Glutamatergic neuron (in vitro differentiated cells): ENCODE results near the gene PRKD2. TPM values are rescaled to one million over a fixed set of nuclear protein-coding genes. Genes with fewer than 3 reads are reported as not detected.

Experiments used
- DNase-seq: peaks from one replicate; pipeline ENCODE4 v3.0.0; 2022
- H3K27ac Mint-ChIP-seq: one replicate; pipeline ENCODE4 v1.8.0; 2020; ENCODE audit warnings: mild to moderate bottlenecking, mixed read lengths, inconsistent platforms; ENCODE audit not compliant: unreplicated experiment
- H3K27me3 Mint-ChIP-seq: one replicate; pipeline ENCODE4 v1.8.0; 2020; ENCODE audit warnings: mild to moderate bottlenecking, moderate library complexity, mixed read lengths, inconsistent platforms; ENCODE audit not compliant: unreplicated experiment
- H3K36me3 Mint-ChIP-seq: one replicate; pipeline ENCODE4 v1.8.0; 2020; ENCODE audit warnings: mild to moderate bottlenecking, mixed read lengths, inconsistent platforms; ENCODE audit not compliant: unreplicated experiment
- H3K4me1 Mint-ChIP-seq: one replicate; pipeline ENCODE4 v1.8.0; 2020; ENCODE audit warnings: mild to moderate bottlenecking, low read depth, mixed read lengths, inconsistent platforms; ENCODE audit not compliant: unreplicated experiment
- H3K4me3 Mint-ChIP-seq: one replicate; pipeline ENCODE4 v1.8.0; 2020; ENCODE audit warnings: mild to moderate bottlenecking, mixed read lengths, inconsistent platforms; ENCODE audit not compliant: unreplicated experiment
- H3K9me3 Mint-ChIP-seq: one replicate; pipeline ENCODE4 v1.8.0; 2020; ENCODE audit warnings: mild to moderate bottlenecking, moderate library complexity, mixed read lengths, inconsistent platforms; ENCODE audit not compliant: unreplicated experiment
- CTCF ChIP-seq: fragments of 200-600 bp; sonication (generic); IDR thresholded peaks from one replicate; pipeline ENCODE4 v1.5.0; 2021; ENCODE audit not compliant: partially characterized antibody, unreplicated experiment
- total RNA-seq: library from RNA; stranded (reverse); fragmentation: NEBNext Ultra II Directional; extraction: Animal tissue kit (Norgen Biotek cat#: 25700); gene quantifications from one replicate; pipeline ENCODE4 v1.2.1, GENCODE V29; 2021; ENCODE audit not compliant: unreplicated experiment

PRKD2 gene
- total RNA-seq, 1 donor from 2014 or later: 54.7 TPM

- no peak overlapping the region for H3K27ac Mint-ChIP-seq
- TF ChIP-seq CTCF: no peak
- peaks cover 12% of the 10 kb centered on the region for H3K27me3 Mint-ChIP-seq
- peaks cover 16% of the 10 kb centered on the region for H3K4me1 Mint-ChIP-seq
- no peaks in the 10 kb centered on the region for H3K36me3 Mint-ChIP-seq
- H3K4me3 Mint-ChIP-seq: peak overlapping the region; percentile 34
- H3K9me3 Mint-ChIP-seq: peaks cover 7% of the 10 kb centered on the region
- DNase-seq: no peak
Observed at GRCh38 chr19:46718934-46719622, 2.2 kb upstream of the PRKD2 start.

- no peak overlapping the region for H3K27ac Mint-ChIP-seq
- peaks cover 20% of the 10 kb centered on the region for H3K4me1 Mint-ChIP-seq
- TF ChIP-seq CTCF: no peak
- H3K4me3 Mint-ChIP-seq: peak overlapping the region; percentile 88
- peaks cover 12% of the 10 kb centered on the region for H3K27me3 Mint-ChIP-seq
- peaks cover 7% of the 10 kb centered on the region for H3K9me3 Mint-ChIP-seq
- DNase-seq: no peak
- H3K36me3 Mint-ChIP-seq: no peaks in the 10 kb centered on the region
Observed at GRCh38 chr19:46718157-46718933, 1.4 kb upstream of the PRKD2 start.

- Mint-ChIP-seq H3K27ac (peak overlapping the region; percentile 73), H3K4me3 (peak overlapping the region; percentile 88), H3K36me3 (no peaks in the 10 kb centered on the region), H3K4me1 (peaks cover 21% of the 10 kb centered on the region), H3K27me3 (peaks cover 12% of the 10 kb centered on the region), H3K9me3 (peaks cover 8% of the 10 kb centered on the region)
- no peak for TF ChIP-seq CTCF
- DNase-seq: no peak
Observed at GRCh38 chr19:46717716-46718143, 816 bp upstream of the PRKD2 start.

- H3K27me3 Mint-ChIP-seq: peaks cover 10% of the 10 kb centered on the region
- H3K27ac Mint-ChIP-seq: peak overlapping the region; percentile 77
- no peaks in the 10 kb centered on the region for H3K36me3 Mint-ChIP-seq
- peaks cover 21% of the 10 kb centered on the region for H3K4me1 Mint-ChIP-seq
- H3K9me3 Mint-ChIP-seq: peaks cover 6% of the 10 kb centered on the region
- peak overlapping the region; percentile 93 for H3K4me3 Mint-ChIP-seq
- DNase-seq: no peak
- TF ChIP-seq CTCF: no peak
Observed at GRCh38 chr19:46716672-46717033, 261 bp downstream of the PRKD2 start.
